ENCODE data around the gene BICD1.
"Not testable (repeated sequence)": the region's sequence is repeated elsewhere in the genome, so short reads cannot be mapped to it uniquely, and the experiment has no call there.

BICD1 gene

DNA sequence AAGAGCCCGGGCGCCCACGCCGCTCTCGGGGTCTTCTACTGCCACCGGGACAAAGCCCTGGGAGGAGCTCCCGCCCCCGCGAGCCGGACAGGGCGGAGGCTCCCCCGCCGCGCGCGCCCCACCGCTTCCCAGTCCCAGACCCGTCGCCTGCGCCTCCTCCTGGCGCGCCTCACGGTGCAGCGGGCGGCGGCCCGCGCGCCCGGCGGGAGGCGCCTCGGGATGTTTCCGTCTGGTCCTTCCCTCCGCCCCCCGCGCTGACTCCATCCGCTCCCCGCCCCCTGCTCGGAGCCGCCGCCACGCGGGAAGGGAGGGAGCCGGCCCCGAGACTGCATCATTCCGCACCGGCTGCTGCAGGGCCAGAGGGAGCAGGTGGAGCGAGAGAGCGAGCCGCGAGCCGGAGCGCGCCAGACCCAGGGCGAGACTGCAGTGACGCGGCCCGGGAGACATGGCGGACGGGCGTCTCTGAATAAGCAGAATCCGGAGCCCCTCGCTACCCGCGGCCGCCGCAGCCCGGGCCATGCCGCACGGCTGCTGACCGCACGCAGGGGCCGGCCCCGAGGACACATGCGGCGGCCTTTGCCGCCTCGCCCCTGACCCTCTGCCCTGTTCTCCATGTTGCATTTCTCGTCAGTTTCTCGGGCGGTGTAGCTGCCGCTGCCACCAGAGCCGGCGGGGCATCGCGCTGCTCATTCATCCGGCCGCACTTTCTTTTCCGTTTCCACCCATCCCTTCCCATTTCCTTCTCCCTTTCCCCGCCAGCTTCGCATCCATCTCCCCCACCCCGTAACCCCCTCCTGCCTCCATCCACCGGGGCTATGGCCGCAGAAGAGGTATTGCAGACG is at the start of gene BICD1:
Gene BICD1 (plus strand): TSS at position 331 of the 842 bp plus-strand sequence. CDS start 485 bp downstream, at position 816.
- DNase-seq = peak; percentile 93

DNA sequence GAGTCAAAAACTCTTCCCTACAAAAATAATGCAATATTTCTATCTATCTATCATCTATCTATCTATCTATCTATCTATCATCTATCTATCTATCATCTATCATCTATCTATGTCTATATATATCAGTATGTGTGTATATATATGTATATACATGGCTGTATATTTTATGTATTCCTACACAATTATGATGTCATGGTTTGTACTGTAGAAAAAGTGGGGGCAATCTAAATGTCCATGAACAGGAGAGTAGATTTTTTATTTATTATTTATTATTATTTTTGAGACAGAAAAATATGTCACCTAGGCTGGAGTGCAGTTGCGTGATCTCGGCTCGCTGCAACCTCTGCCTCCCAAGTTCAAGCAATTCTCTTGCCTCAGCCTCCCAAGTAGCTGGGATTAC is 45.6 kb upstream of the BICD1 start:
- no peak for DNase-seq

DNA sequence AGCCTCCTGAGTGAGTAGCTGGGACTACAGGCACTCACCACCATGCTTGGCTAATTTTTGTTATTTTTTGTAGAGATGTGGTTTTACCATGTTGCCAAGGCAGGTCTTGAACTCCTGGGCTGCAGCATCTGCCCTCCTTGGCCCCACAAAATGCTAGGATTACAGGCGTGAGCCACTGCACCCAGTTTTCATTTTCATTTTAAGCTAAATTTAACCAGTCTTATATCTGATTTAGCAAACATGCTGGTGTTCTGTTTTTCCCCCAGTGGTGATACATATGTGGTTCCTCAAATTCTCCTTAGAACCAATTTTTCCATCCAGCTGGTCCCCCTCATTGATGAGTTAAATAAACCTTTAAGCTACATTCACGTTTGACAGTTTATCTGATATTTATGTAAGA is 43.8 kb upstream of the BICD1 start:
- no peak for DNase-seq

DNA sequence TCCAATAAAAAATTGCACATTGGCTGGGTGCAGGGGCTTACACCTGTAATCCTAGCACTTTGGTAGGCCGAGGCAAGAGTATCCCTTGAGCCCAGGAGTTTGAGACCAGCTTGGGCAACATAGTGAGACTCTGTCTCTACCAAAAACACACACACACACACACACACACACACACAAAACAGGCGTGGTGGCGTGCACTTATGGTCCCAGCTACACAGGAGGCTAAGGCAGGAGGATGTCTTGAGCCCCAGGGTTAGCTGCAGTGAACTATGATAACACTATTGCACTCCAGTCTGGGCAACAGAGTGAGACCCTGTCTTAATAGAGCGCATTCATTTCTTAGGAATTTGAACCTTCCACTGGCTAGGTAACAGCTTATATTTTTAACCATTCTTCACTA is 42.9 kb upstream of the BICD1 start:
- no peak for DNase-seq

DNA sequence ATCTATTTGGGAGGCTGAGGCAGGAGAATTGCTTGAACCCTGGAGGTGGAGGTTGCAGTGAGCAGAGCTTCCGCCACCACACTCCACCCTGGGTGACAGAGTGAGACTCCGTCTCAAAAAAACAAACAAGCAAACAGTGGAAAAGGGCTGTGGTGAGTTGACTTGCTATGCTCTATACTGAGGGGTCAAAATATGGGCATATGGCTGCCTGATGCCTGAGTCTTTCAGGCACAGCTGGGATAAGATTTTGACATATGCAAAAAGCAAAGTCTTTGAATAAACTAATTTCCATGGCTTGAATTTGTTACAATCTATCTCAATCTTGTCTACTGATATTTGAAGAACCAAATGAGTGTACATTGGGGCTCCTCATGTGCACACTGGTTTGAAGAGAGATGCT is 40.4 kb upstream of the BICD1 start:
- no peak for DNase-seq

DNA sequence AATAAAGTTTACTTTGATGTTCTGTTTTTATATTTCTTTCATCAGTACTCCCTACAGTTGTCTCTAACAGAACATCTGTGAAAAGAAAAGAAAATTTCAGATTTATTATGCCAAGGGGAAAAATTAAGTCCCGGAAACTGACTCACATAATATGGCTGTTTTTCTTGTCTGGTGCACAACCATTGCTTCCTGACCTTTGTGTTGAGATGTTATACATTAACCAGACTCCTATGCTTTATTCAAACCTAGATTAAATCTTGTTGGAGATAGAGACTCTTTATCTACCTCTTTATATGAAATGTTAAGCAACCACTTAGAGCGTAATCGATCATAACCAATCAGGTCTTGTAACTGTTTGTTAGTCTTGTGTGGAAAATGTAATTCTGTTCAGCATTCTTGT is 37.6 kb upstream of the BICD1 start:
- no peak for DNase-seq

DNA sequence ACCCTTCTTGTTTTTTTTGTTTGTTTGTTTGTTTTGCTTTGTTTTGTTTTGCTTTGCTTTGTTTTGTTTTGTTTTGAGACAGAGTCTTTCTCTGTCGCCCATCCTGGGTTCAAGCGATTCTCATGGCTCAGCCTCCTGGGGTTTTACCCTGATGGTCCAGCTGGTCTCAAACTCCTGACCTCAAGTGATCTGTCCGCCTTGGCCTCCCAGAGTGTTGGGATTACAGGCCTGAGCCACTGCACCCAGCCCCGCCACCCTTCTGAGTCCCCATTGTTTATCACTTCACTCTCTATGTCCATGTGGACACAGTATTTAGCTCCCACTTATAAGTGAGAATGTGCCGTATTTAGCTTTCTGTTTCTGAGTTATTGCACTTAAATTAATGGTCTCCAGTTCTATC is 36.9 kb upstream of the BICD1 start:
- no peak for DNase-seq

DNA sequence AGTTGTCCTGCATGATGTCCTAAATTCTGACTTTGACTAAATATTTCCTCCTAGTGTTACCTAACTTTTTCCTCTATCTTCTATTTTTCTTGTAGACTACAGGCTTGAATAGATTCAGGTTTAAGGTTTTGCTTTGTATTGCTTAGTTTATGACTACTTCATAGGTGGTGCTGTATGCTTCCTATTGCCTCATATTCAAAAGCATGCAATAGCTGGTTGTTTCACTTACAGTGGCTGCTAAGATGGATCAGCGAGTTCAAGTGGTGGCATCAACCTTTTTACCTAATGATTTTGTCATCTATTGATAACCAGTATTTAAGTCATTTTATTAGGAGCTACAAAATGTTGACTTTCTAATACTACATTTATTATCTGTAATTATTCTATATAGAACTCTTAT is 36.3 kb upstream of the BICD1 start:
- DNase-seq = no peak

DNA sequence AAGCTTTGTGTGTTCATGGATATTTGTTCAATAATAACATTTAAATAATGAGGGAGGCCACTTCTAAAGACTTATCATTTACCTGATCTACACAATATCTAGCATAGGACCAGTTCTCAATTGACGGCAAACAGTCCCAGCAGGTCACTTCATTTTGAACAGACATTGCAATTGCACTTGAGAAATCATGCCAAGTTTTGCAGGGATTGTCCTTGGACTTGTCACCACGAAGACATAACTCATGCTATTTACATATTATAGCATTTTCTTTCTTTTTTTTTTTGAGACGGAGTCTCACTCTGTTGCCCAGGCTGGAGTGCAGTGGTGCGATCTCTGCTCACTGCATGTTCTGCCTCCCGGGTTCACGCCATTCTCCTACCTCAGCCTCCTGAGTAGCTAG is 34.5 kb upstream of the BICD1 start:
- DNase-seq = no peak

DNA sequence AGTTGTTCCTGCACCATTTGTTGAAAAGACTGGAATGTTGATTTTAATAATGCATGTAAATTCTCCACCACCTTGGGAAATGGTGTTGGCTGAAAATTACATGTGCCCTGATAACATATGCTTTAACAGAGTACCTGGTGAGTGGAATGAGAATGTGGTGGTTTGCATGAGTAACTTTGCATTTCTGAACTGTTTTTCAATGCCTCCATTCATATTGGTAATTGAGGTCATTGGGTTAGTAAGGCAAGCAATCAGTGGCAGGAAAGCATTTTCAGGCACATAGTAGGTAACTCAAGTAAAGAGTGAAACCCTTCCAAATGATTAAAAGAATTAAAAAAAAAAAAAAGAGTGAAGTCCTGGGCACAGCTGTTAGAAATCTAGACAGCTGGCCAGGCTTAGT is 32.2 kb upstream of the BICD1 start:
- no peak for DNase-seq

DNA sequence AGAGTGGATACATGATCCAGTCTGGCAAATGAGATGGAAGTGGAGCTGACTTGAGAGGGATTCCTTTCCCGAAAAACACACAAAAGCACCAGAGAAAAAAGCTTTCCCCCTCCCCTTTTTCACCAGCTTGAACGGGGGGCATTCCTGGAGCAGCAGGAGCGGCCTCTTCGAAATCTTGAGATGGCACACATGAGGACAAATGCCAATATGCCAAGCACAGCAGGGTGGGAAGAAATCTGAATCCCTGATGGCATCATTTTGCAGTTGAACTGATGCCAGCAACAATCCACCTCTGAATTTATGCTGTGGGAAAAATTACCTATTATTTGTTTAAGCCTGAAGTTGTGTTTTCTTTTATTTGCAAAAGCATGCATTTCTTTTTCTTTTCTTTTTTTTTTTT is 29.7 kb upstream of the BICD1 start:
- no peak for DNase-seq

DNA sequence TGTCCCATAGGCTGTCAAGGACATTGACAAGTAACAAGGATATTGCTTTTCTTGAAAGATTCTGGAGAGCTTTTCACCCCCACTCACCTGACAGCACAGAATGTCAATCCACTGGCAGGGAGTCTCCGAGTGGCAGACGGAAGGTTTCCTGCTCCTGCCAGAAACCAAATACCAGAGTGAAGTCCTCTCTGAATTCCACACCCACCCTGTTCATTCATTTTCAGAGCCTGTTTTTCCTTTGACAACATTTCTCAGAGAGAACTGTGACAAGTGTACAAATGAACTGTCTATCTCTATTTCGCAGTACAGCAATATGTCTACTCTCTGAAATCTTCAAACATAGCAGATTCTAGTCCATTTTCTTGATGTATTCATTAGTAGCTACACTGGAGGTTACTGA is 26.2 kb upstream of the BICD1 start:
- DNase-seq = no peak

DNA sequence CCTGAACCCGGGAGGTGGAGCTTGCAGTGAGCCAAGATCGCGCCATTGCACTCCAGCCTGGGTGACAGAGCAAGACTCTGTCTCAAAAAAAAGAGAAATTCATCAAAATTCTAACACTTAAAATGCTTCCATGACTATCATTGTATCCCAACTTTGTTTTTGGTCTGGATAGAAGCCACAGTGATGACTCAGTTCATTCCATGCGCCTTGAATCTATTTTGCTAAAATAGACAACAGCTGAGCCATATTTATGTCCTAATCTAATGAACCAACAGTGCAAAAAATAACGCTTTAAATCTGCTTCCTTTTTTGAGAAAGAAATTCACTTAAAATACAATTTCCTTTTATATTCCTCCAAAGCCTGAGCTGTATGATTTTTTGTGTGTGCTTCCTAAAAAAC is 23.2 kb upstream of the BICD1 start:
- no peak for DNase-seq

DNA sequence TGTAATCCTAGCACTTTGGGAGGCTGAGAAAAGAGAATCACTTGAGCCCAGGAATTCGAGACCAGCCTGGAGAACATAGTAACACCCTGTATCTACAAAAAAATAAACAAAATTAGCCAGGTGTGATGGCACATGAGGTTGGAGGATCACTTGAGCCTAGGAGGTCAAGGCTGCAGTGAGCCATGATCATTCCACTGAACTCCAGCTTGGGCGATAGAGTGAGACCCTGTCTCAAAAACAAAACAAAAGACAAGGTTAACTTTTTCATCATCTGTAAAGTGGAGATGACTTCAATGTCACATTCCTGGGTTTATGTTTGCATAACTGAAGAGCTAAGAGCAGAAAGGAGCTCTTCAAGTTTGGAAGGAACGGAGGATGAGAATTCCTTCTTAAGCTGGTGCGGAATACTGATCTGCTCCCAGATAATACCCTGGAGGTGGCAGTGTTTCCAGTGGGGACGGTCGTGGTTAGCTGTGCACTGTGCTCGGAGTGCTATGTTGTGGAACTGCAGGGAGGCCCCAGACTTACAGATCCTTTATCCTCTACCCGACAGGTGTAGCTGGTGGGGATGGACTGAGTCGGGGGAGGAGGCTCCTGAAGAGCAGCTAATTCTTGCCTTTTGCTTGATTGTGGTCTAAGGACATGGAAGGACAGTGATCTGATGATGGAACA is 22.5 kb upstream of the BICD1 start:
- DNase-seq = no peak

DNA sequence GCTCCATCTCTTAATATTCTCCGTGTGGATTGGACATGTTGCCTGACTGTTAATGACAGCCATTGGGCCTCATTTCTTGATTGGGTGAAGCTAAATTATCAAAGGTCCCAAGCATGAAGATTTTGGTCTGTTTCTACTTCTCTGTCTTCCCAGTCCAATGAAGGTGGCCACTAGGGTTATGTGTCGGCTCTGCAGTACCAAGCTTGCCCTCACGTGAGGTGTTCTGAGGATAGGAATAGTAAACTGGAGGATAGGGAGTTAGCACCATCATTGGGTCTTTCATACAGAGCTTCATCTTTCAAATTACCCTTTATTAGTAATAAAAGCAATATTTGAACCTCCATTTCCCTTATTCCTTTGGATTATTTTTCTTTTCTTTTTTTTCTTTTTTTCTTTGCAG is 21.9 kb upstream of the BICD1 start:
- DNase-seq = no peak

DNA sequence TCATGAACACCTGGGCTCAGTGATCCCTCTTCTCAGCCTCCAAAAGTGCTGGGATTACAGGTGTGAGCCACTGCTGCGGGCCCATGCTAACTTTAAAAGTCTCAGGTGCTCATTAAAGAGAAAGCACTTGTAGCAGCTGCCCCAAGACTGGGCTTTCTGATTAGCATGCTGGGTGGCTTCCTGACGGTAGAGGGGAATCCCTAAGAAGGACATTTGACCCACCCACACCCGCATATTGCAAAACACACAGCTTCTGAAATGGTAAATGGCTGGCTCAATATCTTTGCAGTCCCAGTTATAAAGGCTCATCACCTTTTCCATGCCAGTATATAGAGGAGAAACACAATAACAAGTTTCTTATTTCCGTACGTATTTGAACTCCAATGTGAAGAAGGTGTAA is 19.3 kb upstream of the BICD1 start:
- DNase-seq = no peak

DNA sequence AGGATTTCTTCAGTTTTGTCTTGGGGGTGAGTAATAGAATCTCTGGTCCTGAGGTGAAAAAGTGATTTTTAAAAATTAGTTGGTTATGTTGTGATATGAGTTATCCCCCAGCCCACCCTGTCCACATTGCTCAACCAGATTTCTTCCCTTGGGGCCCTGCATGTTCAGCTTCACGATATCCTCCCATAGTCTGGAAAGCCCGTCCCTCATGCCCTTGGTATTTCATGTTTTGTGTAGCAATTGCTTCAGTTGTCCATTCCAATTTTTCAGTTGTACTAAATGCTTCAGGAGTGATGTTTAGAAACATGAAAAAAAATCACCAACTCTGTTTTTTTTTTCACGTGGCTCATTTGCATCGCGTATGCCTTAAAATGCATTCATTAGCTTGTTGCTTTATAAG is 17.5 kb upstream of the BICD1 start:
- no peak for DNase-seq

DNA sequence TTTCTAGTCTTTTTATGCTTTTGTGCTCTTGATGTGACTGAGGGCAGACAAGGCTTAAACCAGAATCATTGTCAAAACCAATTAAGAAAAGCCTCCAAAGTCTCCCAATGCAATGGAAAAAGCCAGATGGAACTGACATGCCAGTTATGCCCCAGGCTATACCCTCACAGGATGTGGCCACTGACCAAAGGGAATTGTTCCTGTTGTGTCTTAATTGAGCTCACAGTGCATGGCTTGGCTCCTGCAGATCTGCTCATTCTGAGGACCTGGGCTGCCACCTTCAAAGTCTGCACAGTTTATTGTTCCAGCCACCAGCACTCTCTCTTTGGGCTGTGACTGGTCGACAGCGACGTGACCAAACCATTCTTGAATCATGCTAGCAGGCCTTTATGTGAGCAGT is 17.1 kb upstream of the BICD1 start:
- no peak for DNase-seq

DNA sequence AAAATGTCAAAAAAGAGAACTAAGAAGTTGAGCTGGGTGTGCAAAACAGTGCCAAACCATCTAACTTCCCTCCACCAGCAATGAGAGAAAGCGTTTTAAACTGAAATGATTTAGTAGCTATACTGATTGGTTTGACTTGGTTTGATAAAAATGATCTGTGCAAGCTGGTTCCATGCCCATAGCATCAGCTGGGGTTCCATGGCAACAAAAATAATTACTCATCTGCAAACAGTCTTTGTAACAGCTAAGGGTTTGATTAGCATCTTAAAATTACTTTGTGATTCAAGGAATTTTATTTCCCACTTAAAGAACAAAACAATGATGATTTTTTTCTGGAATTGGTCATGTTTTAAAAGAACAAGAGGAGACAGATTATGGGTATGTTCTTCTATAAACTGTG is 15.0 kb upstream of the BICD1 start:
- no peak for DNase-seq

DNA sequence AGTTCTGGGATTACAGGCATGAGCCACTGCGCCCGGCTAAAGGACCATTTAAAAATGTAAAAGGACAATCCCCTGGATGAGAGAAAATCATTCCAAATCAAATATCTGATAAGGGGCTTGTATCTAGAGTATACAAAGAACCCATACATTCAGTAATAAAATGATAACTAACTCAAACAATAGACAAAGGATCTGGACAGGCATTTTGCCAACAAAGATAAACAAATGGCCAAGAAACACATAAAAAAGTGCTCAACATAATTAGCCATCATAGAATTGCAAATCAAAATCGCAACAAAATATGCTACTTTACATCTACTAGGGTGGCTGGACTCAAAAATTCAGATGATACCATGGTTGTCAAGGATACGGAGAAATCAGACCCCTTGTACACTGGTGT is 8.5 kb upstream of the BICD1 start:
- no peak for DNase-seq

DNA sequence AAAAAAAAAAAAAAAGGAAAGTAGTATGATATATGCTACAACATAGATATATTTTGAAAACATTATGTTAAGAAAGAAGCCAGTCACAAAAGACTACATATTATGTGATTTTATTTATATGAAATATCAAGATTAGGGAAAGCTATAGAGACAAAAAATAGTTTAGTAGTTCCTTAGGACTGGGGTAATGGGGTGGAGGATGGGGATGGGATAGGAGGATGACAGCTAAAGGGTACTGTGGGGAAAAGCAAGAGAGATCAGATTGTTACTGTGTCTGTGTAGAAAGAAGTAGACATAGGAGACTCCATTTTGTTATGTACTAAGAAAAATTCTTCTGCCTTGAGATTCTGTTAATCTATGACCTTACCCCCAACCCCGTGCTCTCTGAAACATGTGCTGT is 7.4 kb upstream of the BICD1 start:
- DNase-seq = not testable (repeated sequence)

DNA sequence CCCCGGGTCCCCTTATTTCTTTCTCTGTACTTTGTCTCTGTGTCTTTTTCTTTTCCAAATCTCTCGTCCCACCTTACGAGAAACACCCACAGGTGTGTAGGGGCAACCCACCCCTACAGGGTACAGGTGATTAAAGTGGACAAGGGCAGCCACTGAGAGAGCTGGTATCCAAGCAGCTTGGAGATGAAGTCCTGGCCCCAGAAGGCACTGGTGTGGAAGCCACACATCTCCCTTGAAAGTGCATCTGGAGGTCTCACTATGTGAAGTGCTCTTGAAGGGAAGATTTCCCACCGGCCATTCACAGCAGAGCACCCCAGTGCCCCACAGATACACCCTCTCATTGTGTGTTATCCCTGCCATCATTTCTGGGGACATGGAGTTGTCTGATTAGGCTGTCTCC is 6.3 kb upstream of the BICD1 start:
- DNase-seq = no peak

DNA sequence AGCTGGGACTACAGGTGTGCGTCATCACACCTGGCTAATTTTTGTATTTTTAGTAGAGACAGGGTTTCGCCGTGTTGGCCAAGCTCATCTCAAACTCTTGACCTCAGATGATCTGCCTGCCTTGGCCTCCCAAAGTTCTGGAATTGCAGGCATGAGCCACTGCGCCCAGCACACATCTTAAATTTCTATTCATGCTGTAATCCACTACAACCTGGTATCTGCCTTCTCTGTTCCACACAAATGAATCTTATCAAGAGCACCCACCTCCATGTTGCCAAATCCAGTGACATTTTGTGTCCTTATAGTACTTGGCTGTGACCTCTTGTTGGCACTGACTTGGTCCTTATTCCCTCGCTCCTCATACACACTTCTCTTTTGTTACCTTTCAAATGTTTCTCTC is 5.8 kb upstream of the BICD1 start:
- no peak for DNase-seq

DNA sequence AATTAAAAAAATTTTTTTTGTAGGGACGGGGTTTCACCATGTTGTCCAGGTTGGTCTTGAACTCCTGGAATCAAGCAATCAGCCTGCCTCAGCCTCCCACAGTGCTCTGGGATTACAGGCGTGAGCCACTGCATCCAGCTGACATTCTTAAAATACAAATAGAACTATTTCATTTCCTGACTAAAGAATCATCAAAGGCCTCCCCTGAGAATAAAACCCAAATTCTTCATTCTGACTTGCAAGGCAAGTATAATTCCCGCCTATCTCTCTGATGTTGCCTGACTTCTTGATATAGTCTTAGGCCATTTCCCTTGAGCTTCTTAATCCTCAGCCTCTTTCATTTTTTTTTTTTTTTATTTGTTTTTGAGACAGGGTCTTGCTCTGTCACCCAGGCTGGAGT is 4.4 kb upstream of the BICD1 start:
- DNase-seq = no peak

All from NCI-H1930 (cell line).